Colonic mucosa (tissue), 4 donors: Measurements from ENCODE around the gene LHPP. TPM values are rescaled to one million over a fixed set of nuclear protein-coding genes. Genes with fewer than 3 reads are reported as not detected.

Experiments
- DNase-seq: peaks from one replicate; pipeline ENCODE4 v3.0.0-alpha.2; 2020
- H3K27ac ChIP-seq: fragments of 200-600 bp; one replicate; pipeline ENCODE4 v1.8.0; 2021
- H3K27me3 ChIP-seq: fragments of 200-600 bp; one replicate; pipeline ENCODE4 v1.8.0; 2021
- H3K36me3 ChIP-seq: fragments of 200-600 bp; one replicate; pipeline ENCODE4 v1.8.0; 2021
- H3K4me1 ChIP-seq: fragments of 200-600 bp; one replicate; pipeline ENCODE4 v1.8.0; 2021; ENCODE audit warnings: mild to moderate bottlenecking
- H3K4me3 ChIP-seq: fragments of 200-600 bp; one replicate; pipeline ENCODE4 v1.8.0; 2021
- H3K9ac ChIP-seq, 2 donors: one replicate each; pipeline ENCODE4 v1.7.0; 2013; ENCODE audit warnings: control low read depth in 2 of 2, low read depth in 2 of 2, low read length in 2 of 2
- H3K9me3 ChIP-seq: fragments of 200-600 bp; one replicate; pipeline ENCODE4 v1.8.0; 2021
- CTCF ChIP-seq: fragments of 200-600 bp; IDR thresholded peaks from one replicate; pipeline ENCODE4 v1.8.0; 2022; ENCODE audit warnings: antibody characterized with exemption, mild to moderate bottlenecking
- intact Hi-C: fragments of 100-400 bp; cut with DNase I; formaldehyde crosslinking; loops from one replicate; pipeline ENCODE4 v1.14.1; 2022
- total RNA-seq, 2 donors: library from RNA; stranded (reverse); fragmentation: NEBNext Ultra II Directional in 1 of 2; extraction: Animal tissue kit (Norgen Biotek cat#: 25700) in 1 of 2; gene quantifications; one replicate each; pipeline ENCODE4 v1.2.1, GENCODE V29; 2021
- donor health status: healthy.
- donor health status: DM: no; HTN: no; CAD: no.
- donor health status: DM: no; HTN: no; CAD: no.

Gene LHPP
- total RNA-seq, 2 donors from 2014 or later = 12.8 to 24.6 TPM

DNA sequence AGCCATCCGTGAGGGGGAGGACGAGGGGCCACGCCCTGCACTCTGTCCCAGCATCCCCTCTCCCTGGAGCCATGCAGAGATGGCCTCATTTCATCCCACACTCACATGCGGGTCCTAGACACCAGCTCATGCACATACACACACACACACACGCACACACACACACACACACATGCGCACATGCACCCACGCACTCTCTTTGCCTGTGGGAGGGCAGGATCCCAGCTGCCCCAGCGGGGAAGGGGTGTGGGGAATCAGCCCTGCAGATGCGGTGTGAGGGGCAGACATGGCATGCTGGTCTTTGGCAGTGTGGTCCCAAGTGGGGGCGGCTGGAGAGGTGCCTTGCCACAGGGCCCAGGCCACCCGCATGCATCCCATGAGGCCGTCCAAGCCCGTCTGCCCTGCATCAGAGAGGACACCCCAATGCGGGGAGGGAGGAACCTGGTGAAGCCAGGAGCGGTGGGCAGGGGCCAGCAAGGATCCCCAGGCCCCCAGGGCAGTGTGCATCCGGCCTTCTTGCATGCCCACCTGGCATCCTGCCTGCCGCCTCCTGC is 68.1 kb downstream of the LHPP start:
- no peaks in the 10 kb centered on the region for H3K9me3 ChIP-seq
- no peak overlapping the region for H3K9ac ChIP-seq
- no peak overlapping the region for H3K27ac ChIP-seq
- H3K4me1 ChIP-seq = no peaks in the 10 kb centered on the region
- no peak overlapping the region for H3K4me3 ChIP-seq
- intact Hi-C loops = loop anchor here (2.0 to 5.0 kb wide), 2 partner anchors 213 to 298 kb away; no protein-coding TSS in a partner anchor
- H3K27me3 ChIP-seq = no peaks in the 10 kb centered on the region
- TF ChIP-seq CTCF = no peak
- no peaks in the 10 kb centered on the region for H3K36me3 ChIP-seq
- no peak for DNase-seq

DNA sequence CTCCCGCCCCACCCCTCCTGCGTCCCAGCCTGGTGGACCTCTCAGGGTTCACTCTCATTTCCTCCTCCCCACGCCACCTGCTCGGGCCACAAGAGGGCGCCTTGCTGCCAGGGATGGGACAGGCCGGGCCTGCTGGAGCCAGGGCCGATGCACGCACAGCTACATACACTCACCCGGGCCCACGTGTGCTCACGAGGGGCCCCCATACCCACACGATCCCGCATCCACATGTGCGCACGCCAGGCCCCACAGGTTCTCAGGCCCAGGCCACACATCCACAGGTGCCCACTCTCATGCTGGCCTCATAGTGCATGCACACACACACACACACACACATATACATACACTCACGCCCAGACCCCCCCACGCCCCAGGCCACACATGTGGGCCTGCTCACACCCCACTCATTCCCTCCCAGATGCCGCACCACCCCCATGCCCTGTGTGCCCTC is 68.6 kb downstream of the LHPP start:
- Histone ChIP-seq H3K9ac (no peak overlapping the region), H3K27ac (no peak overlapping the region), H3K9me3 (no peaks in the 10 kb centered on the region), H3K27me3 (no peaks in the 10 kb centered on the region), H3K36me3 (no peaks in the 10 kb centered on the region), H3K4me3 (no peak overlapping the region), H3K4me1 (no peaks in the 10 kb centered on the region)
- intact Hi-C loops = loop anchor here (2.0 to 5.0 kb wide), 2 partner anchors 213 to 297 kb away; no protein-coding TSS in a partner anchor
- peak; percentile 90 for DNase-seq
- TF ChIP-seq CTCF = peak; percentile 79

- DNase-seq = no peak
- no peaks in the 10 kb centered on the region for H3K27me3 ChIP-seq
- no peaks in the 10 kb centered on the region for H3K9me3 ChIP-seq
- H3K27ac ChIP-seq = no peak overlapping the region
- H3K4me1 ChIP-seq = no peaks in the 10 kb centered on the region
- H3K36me3 ChIP-seq = no peaks in the 10 kb centered on the region
- TF ChIP-seq CTCF = no peak
- H3K4me3 ChIP-seq = no peak overlapping the region
- no peak overlapping the region for H3K9ac ChIP-seq
- intact Hi-C loops = loop anchor here (2.0 to 5.0 kb wide), 2 partner anchors 212 to 296 kb away; no protein-coding TSS in a partner anchor
Measured at GRCh38 chr10:124530816-124531215, 69.2 kb downstream of the LHPP start.

GRCh38 chr10:124532106-124532641 is 70.6 kb downstream of the LHPP start:
- no peaks in the 10 kb centered on the region for H3K36me3 ChIP-seq
- no peak for TF ChIP-seq CTCF
- H3K27me3 ChIP-seq = no peaks in the 10 kb centered on the region
- H3K4me1 ChIP-seq = no peaks in the 10 kb centered on the region
- no peak overlapping the region for H3K4me3 ChIP-seq
- H3K9ac ChIP-seq = no peak overlapping the region
- DNase-seq = no peak
- intact Hi-C loops = loop anchor here (5.0 kb wide), 1 partner anchor 295 kb away; no protein-coding TSS in a partner anchor
- H3K9me3 ChIP-seq = no peaks in the 10 kb centered on the region
- H3K27ac ChIP-seq = no peak overlapping the region

DNA sequence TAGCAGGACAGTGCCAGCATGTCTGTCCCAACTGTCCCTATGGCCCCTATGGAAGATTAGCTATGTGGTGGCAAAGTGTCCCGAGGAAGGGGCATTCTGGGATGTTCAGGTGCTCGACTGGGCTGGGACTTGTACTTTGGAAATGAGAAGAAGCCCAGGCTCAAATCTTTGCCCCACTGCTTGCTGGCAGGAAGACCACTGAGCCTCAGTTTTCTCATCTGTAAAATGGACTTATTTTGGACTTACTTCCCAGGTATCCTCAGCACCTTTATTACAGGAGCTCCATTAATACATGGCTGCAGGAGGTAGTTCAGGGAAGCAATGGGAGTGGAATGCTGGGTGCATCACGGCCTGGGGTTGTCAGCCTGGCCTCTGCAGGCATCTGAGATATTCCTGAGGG is 71.2 kb downstream of the LHPP start:
- H3K4me3 ChIP-seq = no peak overlapping the region
- no peaks in the 10 kb centered on the region for H3K4me1 ChIP-seq
- TF ChIP-seq CTCF = no peak
- H3K36me3 ChIP-seq = no peaks in the 10 kb centered on the region
- no peaks in the 10 kb centered on the region for H3K9me3 ChIP-seq
- no peak overlapping the region for H3K27ac ChIP-seq
- no peak for DNase-seq
- no peaks in the 10 kb centered on the region for H3K27me3 ChIP-seq
- no peak overlapping the region for H3K9ac ChIP-seq
- intact Hi-C loops = loop anchor here (5.0 kb wide), 1 partner anchor 295 kb away; no protein-coding TSS in a partner anchor
